Fibroblast of pulmonary artery (primary cell): Measurements from ENCODE around the gene TOP1.

ENCODE experiments used
- DNase-seq: peaks from one replicate; pipeline ENCODE4 v3.0.0-alpha.2; 2010; ENCODE audit warnings: low read depth
- H3K4me3 ChIP-seq: replicated peaks from 2 replicates; pipeline ENCODE4 v1.5.1; 2011; ENCODE audit warnings: low read depth, mild to moderate bottlenecking, control low read depth, low read length, moderate library complexity
- CTCF ChIP-seq: IDR thresholded peaks from 2 replicates; pipeline ENCODE4 v1.5.1; 2011; ENCODE audit warnings: mild to moderate bottlenecking, control low read depth, low read length, inconsistent platforms; ENCODE audit errors: missing control alignments

The TOP1 gene

GRCh38 chr20:41161886-41162285, 133.3 kb downstream of the TOP1 start:
- no peak for TF ChIP-seq CTCF
- H3K4me3 ChIP-seq: no peak overlapping the region
- no peak for DNase-seq

GRCh38 chr20:41162396-41162795, 133.8 kb downstream of the TOP1 start:
- TF ChIP-seq CTCF: no peak
- DNase-seq: no peak
- no peak overlapping the region for H3K4me3 ChIP-seq

- no peak for TF ChIP-seq CTCF
- no peak overlapping the region for H3K4me3 ChIP-seq
- DNase-seq: no peak
Observed at GRCh38 chr20:41163821-41164220, 135.2 kb downstream of the TOP1 start.

GRCh38 chr20:41165001-41165882, 136.6 kb downstream of the TOP1 start:
- TF ChIP-seq CTCF: no peak
- H3K4me3 ChIP-seq: no peak overlapping the region
- no peak for DNase-seq

GRCh38 chr20:41166201-41167117, 137.8 kb downstream of the TOP1 start:
- no peak for DNase-seq
- H3K4me3 ChIP-seq: no peak overlapping the region
- no peak for TF ChIP-seq CTCF

GRCh38 chr20:41167118-41167470, 138.5 kb downstream of the TOP1 start:
- TF ChIP-seq CTCF: no peak
- DNase-seq: no peak
- H3K4me3 ChIP-seq: no peak overlapping the region
